Effector memory CD4-positive, alpha-beta T cell (primary cell): ENCODE results near the gene PDGFD.

Experiments used
- DNase-seq, 3 donors: peaks; one replicate each; pipeline ENCODE4 v3.0.0-alpha.2; 2020
- H3K27ac ChIP-seq: 2 replicates; pipeline ENCODE4 v1.7.0; 2013; ENCODE audit warnings: mild to moderate bottlenecking, low read length, moderate library complexity; ENCODE audit not compliant: insufficient read depth, poor library complexity, severe bottlenecking
- H3K27me3 ChIP-seq: replicated peaks from 2 replicates; pipeline ENCODE4 v1.7.0; 2013; ENCODE audit warnings: mild to moderate bottlenecking, low read length; ENCODE audit not compliant: insufficient read depth, control insufficient read depth, poor library complexity, severe bottlenecking
- H3K36me3 ChIP-seq: 2 replicates; pipeline ENCODE4 v1.7.0; 2013; ENCODE audit warnings: mild to moderate bottlenecking, low read length, moderate library complexity; ENCODE audit not compliant: control insufficient read depth, insufficient read depth
- H3K4me1 ChIP-seq: 2 replicates; pipeline ENCODE4 v1.7.0; 2013; ENCODE audit warnings: low read length, mild to moderate bottlenecking; ENCODE audit not compliant: control insufficient read depth, insufficient read depth, poor library complexity, severe bottlenecking
- H3K4me3 ChIP-seq: 2 replicates; pipeline ENCODE4 v1.7.0; 2013; ENCODE audit warnings: low read length, low read depth, mild to moderate bottlenecking; ENCODE audit not compliant: insufficient read depth, poor library complexity, severe bottlenecking
- H3K9me3 ChIP-seq: 2 replicates; pipeline ENCODE4 v1.7.0; 2013; ENCODE audit warnings: mild to moderate bottlenecking, low read length, moderate library complexity; ENCODE audit not compliant: control insufficient read depth

Gene PDGFD

GRCh38 chr11:103907548-103908455 lies 256.1 kb downstream of the PDGFD start:
- no peak overlapping the region for H3K4me3 ChIP-seq
- no peak for DNase-seq
- no peaks in the 10 kb centered on the region for H3K27me3 ChIP-seq
- H3K4me1 ChIP-seq = no peaks in the 10 kb centered on the region
- no peak overlapping the region for H3K27ac ChIP-seq
- H3K36me3 ChIP-seq = no peaks in the 10 kb centered on the region
- no peaks in the 10 kb centered on the region for H3K9me3 ChIP-seq

- no peaks in the 10 kb centered on the region for H3K9me3 ChIP-seq
- H3K36me3 ChIP-seq = no peaks in the 10 kb centered on the region
- no peaks in the 10 kb centered on the region for H3K27me3 ChIP-seq
- H3K4me1 ChIP-seq = no peaks in the 10 kb centered on the region
- no peak overlapping the region for H3K27ac ChIP-seq
- DNase-seq = no peak
- H3K4me3 ChIP-seq = no peak overlapping the region
These were observed 256.8 kb downstream of the PDGFD start for GRCh38 chr11:103907136-103907535.

GRCh38 chr11:103906291-103906867 lies 257.6 kb downstream of the PDGFD start:
- H3K36me3 ChIP-seq = no peaks in the 10 kb centered on the region
- H3K4me3 ChIP-seq = no peak overlapping the region
- H3K27ac ChIP-seq = no peak overlapping the region
- no peaks in the 10 kb centered on the region for H3K4me1 ChIP-seq
- no peak for DNase-seq
- no peaks in the 10 kb centered on the region for H3K9me3 ChIP-seq
- no peaks in the 10 kb centered on the region for H3K27me3 ChIP-seq

GRCh38 chr11:103904324-103904667 lies 259.7 kb downstream of the PDGFD start:
- no peaks in the 10 kb centered on the region for H3K9me3 ChIP-seq
- H3K27me3 ChIP-seq = no peaks in the 10 kb centered on the region
- no peaks in the 10 kb centered on the region for H3K36me3 ChIP-seq
- H3K4me3 ChIP-seq = no peak overlapping the region
- no peak for DNase-seq
- H3K27ac ChIP-seq = no peak overlapping the region
- H3K4me1 ChIP-seq = no peaks in the 10 kb centered on the region

GRCh38 chr11:103903621-103904323 lies 260.2 kb downstream of the PDGFD start:
- no peak for DNase-seq
- no peaks in the 10 kb centered on the region for H3K36me3 ChIP-seq
- H3K4me1 ChIP-seq = no peaks in the 10 kb centered on the region
- H3K27ac ChIP-seq = no peak overlapping the region
- no peaks in the 10 kb centered on the region for H3K27me3 ChIP-seq
- no peak overlapping the region for H3K4me3 ChIP-seq
- no peaks in the 10 kb centered on the region for H3K9me3 ChIP-seq

GRCh38 chr11:103902994-103903393 lies 261.0 kb downstream of the PDGFD start:
- H3K9me3 ChIP-seq = no peaks in the 10 kb centered on the region
- no peak overlapping the region for H3K4me3 ChIP-seq
- no peaks in the 10 kb centered on the region for H3K4me1 ChIP-seq
- no peaks in the 10 kb centered on the region for H3K27me3 ChIP-seq
- H3K36me3 ChIP-seq = no peaks in the 10 kb centered on the region
- H3K27ac ChIP-seq = no peak overlapping the region
- DNase-seq = no peak

- Histone ChIP-seq H3K9me3 (no peaks in the 10 kb centered on the region), H3K4me3 (no peak overlapping the region), H3K36me3 (no peaks in the 10 kb centered on the region), H3K27me3 (no peaks in the 10 kb centered on the region), H3K4me1 (no peaks in the 10 kb centered on the region), H3K27ac (no peak overlapping the region)
- DNase-seq = no peak
These were observed 262.3 kb downstream of the PDGFD start for GRCh38 chr11:103901656-103902055.

- no peaks in the 10 kb centered on the region for H3K36me3 ChIP-seq
- H3K27me3 ChIP-seq = no peaks in the 10 kb centered on the region
- H3K9me3 ChIP-seq = no peaks in the 10 kb centered on the region
- DNase-seq = no peak
- H3K4me3 ChIP-seq = no peak overlapping the region
- no peak overlapping the region for H3K27ac ChIP-seq
- H3K4me1 ChIP-seq = no peaks in the 10 kb centered on the region
These were observed 265.2 kb downstream of the PDGFD start for GRCh38 chr11:103898577-103899336.

GRCh38 chr11:103898065-103898464 lies 265.9 kb downstream of the PDGFD start:
- no peak overlapping the region for H3K4me3 ChIP-seq
- DNase-seq = no peak
- no peak overlapping the region for H3K27ac ChIP-seq
- H3K27me3 ChIP-seq = no peaks in the 10 kb centered on the region
- H3K9me3 ChIP-seq = no peaks in the 10 kb centered on the region
- no peaks in the 10 kb centered on the region for H3K36me3 ChIP-seq
- H3K4me1 ChIP-seq = no peaks in the 10 kb centered on the region
